HEK293 (cell line): ENCODE results near the gene QRSL1.

Source experiments
- CTCF ChIA-PET: fragments of 350-600 bp; formaldehyde crosslinking; extraction: SDS; loops from one replicate; lab custom pipeline; 2021; ENCODE audit warnings: antibody characterized with exemption; lab: Yijun Ruan, JAX
- POLR2A ChIA-PET: fragments of 300-600 bp; formaldehyde crosslinking; extraction: SDS; loops from one replicate; lab custom pipeline; 2020; ENCODE audit warnings: antibody characterized with exemption, inconsistent platforms; lab: Yijun Ruan, JAX
- H3K27ac ChIP-seq: fragments of 200-500 bp; sonication (Bioruptor generic); 2 replicates; pipeline ENCODE4 v1.5.1; 2014; ENCODE audit warnings: low read depth, low read length, control low read depth, inconsistent platforms; ENCODE audit errors: extremely low read depth
- H3K36me3 ChIP-seq, 2 experiments: fragments of 200-500 bp in 1 of 2; sonication (Bioruptor generic) in 1 of 2; 1 replicate in 1 of 2; 2 replicates in 1 of 2; pipeline ENCODE4 v1.5.1; 2014 to 2017; ENCODE audit warnings: inconsistent platforms in 2 of 2, low read length in 2 of 2; ENCODE audit not compliant: control insufficient read depth in 2 of 2, insufficient read depth in 1 of 2
- H3K4me1 ChIP-seq: fragments of 200-500 bp; sonication (Bioruptor generic); 2 replicates; pipeline ENCODE4 v1.5.1; 2014; ENCODE audit warnings: mild to moderate bottlenecking, low read length, inconsistent platforms; ENCODE audit not compliant: control insufficient read depth, insufficient read depth
- H3K4me3 ChIP-seq: 2 replicates; pipeline ENCODE4 v1.5.1; 2011; ENCODE audit warnings: low read depth, mild to moderate bottlenecking, control low read depth, low read length, moderate library complexity
- H3K9me3 ChIP-seq: fragments of 200-500 bp; sonication (Bioruptor generic); 2 replicates; pipeline ENCODE4 v1.5.1; 2014; ENCODE audit warnings: low read depth, low read length, inconsistent platforms; ENCODE audit not compliant: control insufficient read depth, insufficient read depth
- FEZF1 ChIP-seq: fragments of 450-650 bp; formaldehyde crosslinking; IDR thresholded peaks from 2 replicates; pipeline ENCODE4 v1.5.1; 2016; ENCODE audit warnings: missing biosample characterization, missing genetic modification characterization
- KLF1 ChIP-seq: fragments of 450-650 bp; formaldehyde crosslinking; IDR thresholded peaks from 2 replicates; pipeline ENCODE4 v1.5.1; 2016; ENCODE audit warnings: missing biosample characterization, missing genetic modification characterization
- KLF16 ChIP-seq: fragments of 450-650 bp; formaldehyde crosslinking; IDR thresholded peaks from 2 replicates; pipeline ENCODE4 v1.5.1; 2017; ENCODE audit warnings: missing biosample characterization, missing genetic modification characterization
- MYNN ChIP-seq: fragments of 450-650 bp; formaldehyde crosslinking; IDR thresholded peaks from 2 replicates; pipeline ENCODE4 v1.5.1; 2016; ENCODE audit warnings: missing biosample characterization, missing genetic modification characterization, borderline replicate concordance
- ZNF10 ChIP-seq: fragments of 450-650 bp; formaldehyde crosslinking; IDR thresholded peaks from 2 replicates; pipeline ENCODE4 v1.5.1; 2017; ENCODE audit warnings: missing biosample characterization, missing genetic modification characterization
- ZNF148 ChIP-seq: fragments of 450-650 bp; formaldehyde crosslinking; IDR thresholded peaks from 2 replicates; pipeline ENCODE4 v1.5.0; 2017; ENCODE audit warnings: missing biosample characterization, missing genetic modification characterization, borderline replicate concordance
- ZNF214 ChIP-seq: fragments of 450-650 bp; formaldehyde crosslinking; IDR thresholded peaks from 2 replicates; pipeline ENCODE4 v1.5.1; 2017; ENCODE audit warnings: missing biosample characterization, mild to moderate bottlenecking, missing genetic modification characterization, borderline replicate concordance
- ZNF292 ChIP-seq: fragments of 450-650 bp; formaldehyde crosslinking; IDR thresholded peaks from 2 replicates; pipeline ENCODE4 v1.5.1; 2016; ENCODE audit warnings: low read depth, missing biosample characterization, missing genetic modification characterization, borderline replicate concordance
- ZNF514 ChIP-seq: fragments of 450-650 bp; formaldehyde crosslinking; IDR thresholded peaks from 2 replicates; pipeline ENCODE4 v1.5.1; 2016; ENCODE audit warnings: missing biosample characterization, missing genetic modification characterization
- ZNF560 ChIP-seq: fragments of 450-650 bp; formaldehyde crosslinking; IDR thresholded peaks from 2 replicates; pipeline ENCODE4 v1.5.1; 2017; ENCODE audit warnings: missing biosample characterization, missing genetic modification characterization, borderline replicate concordance
- ZNF654 ChIP-seq: fragments of 450-650 bp; formaldehyde crosslinking; IDR thresholded peaks from 2 replicates; pipeline ENCODE4 v1.5.1; 2016; ENCODE audit warnings: low read depth, missing biosample characterization, missing genetic modification characterization
- ZNF670 ChIP-seq: fragments of 450-650 bp; formaldehyde crosslinking; IDR thresholded peaks from 2 replicates; pipeline ENCODE4 v1.5.1; 2016; ENCODE audit warnings: missing biosample characterization, missing genetic modification characterization, low read depth
- ZNF707 ChIP-seq: fragments of 450-650 bp; formaldehyde crosslinking; IDR thresholded peaks from 2 replicates; pipeline ENCODE4 v1.5.1; 2016; ENCODE audit warnings: missing biosample characterization, missing genetic modification characterization
- ZNF791 ChIP-seq: fragments of 450-650 bp; formaldehyde crosslinking; IDR thresholded peaks from 2 replicates; pipeline ENCODE4 v1.5.1; 2016; ENCODE audit warnings: missing biosample characterization, missing genetic modification characterization
- ZXDB ChIP-seq: fragments of 450-650 bp; formaldehyde crosslinking; IDR thresholded peaks from 2 replicates; pipeline ENCODE4 v1.5.1; 2016; ENCODE audit warnings: missing biosample characterization, missing genetic modification characterization
- TF ChIP-seq, protein P1 (sequence below): fragments of 450-650 bp; formaldehyde crosslinking; IDR thresholded peaks from 2 replicates; pipeline ENCODE4 v1.5.1; 2016; ENCODE audit warnings: missing biosample characterization, missing genetic modification characterization

Gene QRSL1

DNA sequence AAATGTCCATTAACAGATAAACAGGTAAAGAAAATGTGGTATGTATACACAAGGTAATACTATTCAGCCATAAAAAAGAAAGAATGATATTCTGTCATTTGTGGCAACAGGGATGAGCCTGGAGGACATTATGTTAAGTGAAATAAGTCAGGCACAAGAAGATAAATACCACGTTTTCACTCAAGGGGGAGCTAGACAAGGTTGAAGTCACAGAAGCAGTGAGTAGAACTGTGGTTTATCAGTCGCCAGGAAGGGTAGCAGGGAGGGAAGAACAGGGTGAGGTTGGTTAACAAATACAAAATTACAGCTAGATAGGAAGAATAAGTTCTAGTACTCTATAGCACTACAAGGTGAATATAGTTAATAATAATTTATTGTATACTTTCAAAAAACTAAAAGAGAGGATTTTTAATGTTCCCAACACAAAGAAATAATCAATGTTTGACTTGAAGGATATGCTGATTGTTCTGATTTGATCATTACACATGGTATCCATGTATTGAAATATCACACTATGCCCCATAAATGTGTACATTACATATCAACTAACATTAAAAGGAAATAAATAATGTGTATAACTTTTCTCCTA lies 21.2 kb upstream of the QRSL1 start:
- Histone ChIP-seq H3K27ac (no peak overlapping the region), H3K4me1 (peaks cover 6% of the 10 kb centered on the region; the same call in 1 of the 2 replicates), H3K36me3 (no peaks in the 10 kb centered on the region), H3K9me3 (no peaks in the 10 kb centered on the region), H3K4me3 (no peak overlapping the region)
- CTCF ChIA-PET: interaction anchor here (0.6 to 3.3 kb wide), 31 partner anchors 9 to 642 kb away, joined by 3 to 33 read pairs (median 4); no protein-coding TSS in a partner anchor
- TF ChIP-seq ZNF560 (tag by site-specific recombination) (no peak), ZNF654 (tag by site-specific recombination) (peak; percentile 16; the same call in 1 of the 2 replicates), ZNF214 (tag by site-specific recombination) (no peak), ZNF707 (no peak), ZNF10 (tag by site-specific recombination) (peak; percentile 73; the same call in 1 of the 2 replicates), ZNF148 (no peak)
- TF ChIP-seq, all 188 proteins: peak for 2
- POLR2A ChIA-PET: interaction anchor here (0.6 kb wide), 1 partner anchor 655 kb away, joined by 4 read pairs; no protein-coding TSS in a partner anchor

DNA sequence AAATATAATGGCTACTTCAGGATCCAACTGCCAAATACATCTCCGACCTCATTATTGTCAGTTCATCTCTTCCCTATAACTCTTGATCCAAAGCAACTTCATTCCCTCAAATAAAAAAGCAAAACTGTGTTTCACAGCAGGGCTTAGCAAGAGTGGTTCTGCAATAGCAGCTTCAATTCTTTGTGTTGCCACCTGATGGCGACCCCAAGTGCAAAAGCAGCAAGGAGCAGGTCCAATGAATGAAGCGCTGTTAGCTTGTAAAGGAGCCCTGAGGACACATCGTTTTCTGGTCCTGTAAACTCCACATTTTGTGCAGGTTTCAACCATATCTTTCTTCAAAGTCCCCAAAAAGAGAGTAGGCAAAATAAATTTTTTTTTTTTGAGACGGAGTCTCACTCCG lies 19.7 kb upstream of the QRSL1 start:
- Histone ChIP-seq H3K4me3 (no peak overlapping the region), H3K36me3 (peaks cover 0 to 3% of the 10 kb centered on the region in 2 experiments; a peak in 1 of 3 replicates), H3K27ac (no peak overlapping the region), H3K9me3 (no peaks in the 10 kb centered on the region), H3K4me1 (no peaks in the 10 kb centered on the region)
- ChIA-PET CTCF (interaction anchor here (0.6 to 3.3 kb wide), 29 partner anchors 9 to 1303 kb away, joined by 3 to 33 read pairs (median 3); no protein-coding TSS in a partner anchor), POLR2A (no interaction called here)
- TF ChIP-seq FEZF1 (tag by site-specific recombination): no peak
- TF ChIP-seq ZNF514 (tag by site-specific recombination): no peak
- no peak for TF ChIP-seq KLF1 (tag by site-specific recombination)
- no peak for TF ChIP-seq KLF16 (tag by site-specific recombination)
- no peak for TF ChIP-seq ZNF292 (tag by site-specific recombination)
- no peak for TF ChIP-seq ZNF670 (tag by site-specific recombination)
- no peak for TF ChIP-seq MYNN (tag by site-specific recombination)
- TF ChIP-seq ZNF791 (tag by site-specific recombination): no peak

DNA sequence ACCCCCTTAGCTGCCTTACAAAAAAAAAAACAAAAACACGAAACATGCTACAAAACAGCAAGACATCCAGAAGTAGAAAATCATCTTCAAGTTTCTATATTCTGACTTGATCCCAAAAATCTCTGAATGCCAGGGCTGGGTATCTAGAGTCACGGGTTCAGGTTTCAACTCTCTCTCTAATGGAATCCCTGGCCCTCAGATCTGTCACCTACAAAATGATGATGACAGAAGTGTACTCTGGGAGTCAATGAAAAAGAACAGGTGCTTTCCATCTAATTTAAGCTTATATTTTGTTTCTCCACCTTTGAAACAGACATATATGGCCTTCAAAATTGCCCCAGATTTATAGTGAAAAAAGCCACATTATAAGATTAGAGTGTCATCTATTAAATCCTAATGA lies 18.3 kb upstream of the QRSL1 start:
- no peaks in the 10 kb centered on the region for H3K9me3 ChIP-seq
- no peak overlapping the region for H3K27ac ChIP-seq
- H3K4me1 ChIP-seq: no peaks in the 10 kb centered on the region
- TF ChIP-seq, protein P1, sequence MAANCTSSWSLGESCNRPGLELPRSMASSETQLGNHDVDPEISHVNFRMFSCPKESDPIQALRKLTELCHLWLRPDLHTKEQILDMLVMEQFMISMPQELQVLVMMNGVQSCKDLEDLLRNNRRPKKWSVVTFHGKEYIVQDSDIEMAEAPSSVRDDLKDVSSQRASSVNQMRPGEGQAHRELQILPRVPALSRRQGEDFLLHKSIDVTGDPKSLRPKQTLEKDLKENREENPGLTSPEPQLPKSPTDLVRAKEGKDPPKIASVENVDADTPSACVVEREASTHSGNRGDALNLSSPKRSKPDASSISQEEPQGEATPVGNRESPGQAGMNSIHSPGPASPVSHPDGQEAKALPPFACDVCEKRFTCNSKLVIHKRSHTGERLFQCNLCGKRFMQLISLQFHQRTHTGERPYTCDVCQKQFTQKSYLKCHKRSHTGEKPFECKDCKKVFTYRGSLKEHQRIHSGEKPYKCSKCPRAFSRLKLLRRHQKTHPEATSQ (tag by site-specific recombination): no peak
- TF ChIP-seq ZXDB (tag by site-specific recombination): no peak
- H3K4me3 ChIP-seq: no peak overlapping the region
- ChIA-PET CTCF (interaction anchor here (0.7 to 3.3 kb wide), 10 partner anchors 8 to 369 kb away, joined by 3 to 33 read pairs (median 4); no protein-coding TSS in a partner anchor), POLR2A (no interaction called here)
- H3K36me3 ChIP-seq: peaks cover 0 to 3% of the 10 kb centered on the region in 2 experiments; a peak in 1 of 3 replicates
